Activated B cell treated with CpG ODN at 0.5 μM for 24 hours (primary cell): Measurements from ENCODE around the gene UQCRC1. TPM values are rescaled to one million over a fixed set of nuclear protein-coding genes. Genes with fewer than 3 reads are reported as not detected.

ENCODE experiments used
- ATAC-seq: fragments of 200-7000 bp; cut with Tn5 transposase; one replicate; pipeline ENCODE4 v1.10.0; 2021; ENCODE audit warnings: low read depth, mild to moderate bottlenecking, moderate library complexity
- CTCF ChIA-PET: fragments of 350-600 bp; sonication (Branson Sonifier 250); formaldehyde crosslinking; loops from one replicate; lab custom pipeline; 2021; ENCODE audit warnings: antibody characterized with exemption; lab: Charles Lee
- POLR2A ChIA-PET: fragments of 350-600 bp; sonication (Branson Sonifier 250); formaldehyde crosslinking; loops from one replicate; lab custom pipeline; 2021; ENCODE audit warnings: antibody characterized with exemption; lab: Charles Lee
- DNase-seq: peaks from one replicate; pipeline ENCODE4 v3.0.0; 2022
- H3K27ac Mint-ChIP-seq: one replicate; pipeline ENCODE4 v1.8.0; 2020; ENCODE audit warnings: mixed read lengths
- H3K27me3 Mint-ChIP-seq: one replicate; pipeline ENCODE4 v1.8.0; 2021; ENCODE audit warnings: mixed read lengths
- H3K36me3 Mint-ChIP-seq: one replicate; pipeline ENCODE4 v1.8.0; 2021; ENCODE audit warnings: low read depth, mixed read lengths
- H3K4me1 Mint-ChIP-seq: one replicate; pipeline ENCODE4 v1.8.0; 2021; ENCODE audit warnings: mixed read lengths
- H3K4me3 Mint-ChIP-seq: one replicate; pipeline ENCODE4 v1.8.0; 2020; ENCODE audit warnings: mild to moderate bottlenecking, mixed read lengths
- H3K9me3 Mint-ChIP-seq: one replicate; pipeline ENCODE4 v1.8.0; 2020; ENCODE audit warnings: mixed read lengths
- intact Hi-C: fragments of 100-400 bp; cut with micrococcal nuclease; formaldehyde crosslinking; loops from one replicate; pipeline ENCODE4 v1.15.1; 2024
- total RNA-seq: library from RNA; stranded (reverse); gene quantifications from 2 replicates; pipeline ENCODE4 v1.2.3, GENCODE V29; 2022
- TF ChIP-seq, protein P1 (sequence below): fragments of 200-600 bp; IDR thresholded peaks from one replicate; pipeline ENCODE4 v1.8.0; 2022; ENCODE audit warnings: antibody characterized with exemption, mild to moderate bottlenecking

UQCRC1 gene
- total RNA-seq, 1 donor from 2014 or later, result 117 TPM

DNA sequence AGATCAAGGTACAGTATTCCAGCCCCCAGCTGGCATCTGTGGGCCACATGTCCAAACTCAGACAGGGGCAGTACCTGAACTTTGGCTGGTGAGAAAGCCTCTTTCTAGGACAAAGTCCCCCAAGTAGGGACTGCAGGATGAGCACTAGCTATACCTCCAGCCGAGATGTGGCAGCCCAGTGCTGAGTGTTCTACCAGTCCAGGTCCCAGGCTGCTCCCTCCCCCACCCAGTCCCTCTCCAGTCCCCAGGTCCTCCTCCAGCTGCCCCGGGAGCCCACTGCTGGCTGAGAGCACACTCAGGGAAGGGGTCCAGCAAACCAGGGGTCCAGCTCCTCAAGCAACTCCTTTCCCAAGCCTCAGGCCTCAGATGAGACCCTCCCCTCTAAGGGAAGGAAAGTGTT is 24.3 kb upstream of the UQCRC1 start:
- no peak overlapping the region for H3K27ac Mint-ChIP-seq
- ChIA-PET CTCF (no interaction called here), POLR2A (interaction anchor here (0.7 kb wide), 1 partner anchor 161 kb away, joined by 7 read pairs; no protein-coding TSS in a partner anchor)
- peaks cover 15% of the 10 kb centered on the region for H3K4me1 Mint-ChIP-seq
- intact Hi-C loops, result no loop called here
- no peak for DNase-seq
- H3K9me3 Mint-ChIP-seq, result no peaks in the 10 kb centered on the region
- ATAC-seq, result no peak
- H3K27me3 Mint-ChIP-seq, result no peaks in the 10 kb centered on the region
- TF ChIP-seq, protein P1, sequence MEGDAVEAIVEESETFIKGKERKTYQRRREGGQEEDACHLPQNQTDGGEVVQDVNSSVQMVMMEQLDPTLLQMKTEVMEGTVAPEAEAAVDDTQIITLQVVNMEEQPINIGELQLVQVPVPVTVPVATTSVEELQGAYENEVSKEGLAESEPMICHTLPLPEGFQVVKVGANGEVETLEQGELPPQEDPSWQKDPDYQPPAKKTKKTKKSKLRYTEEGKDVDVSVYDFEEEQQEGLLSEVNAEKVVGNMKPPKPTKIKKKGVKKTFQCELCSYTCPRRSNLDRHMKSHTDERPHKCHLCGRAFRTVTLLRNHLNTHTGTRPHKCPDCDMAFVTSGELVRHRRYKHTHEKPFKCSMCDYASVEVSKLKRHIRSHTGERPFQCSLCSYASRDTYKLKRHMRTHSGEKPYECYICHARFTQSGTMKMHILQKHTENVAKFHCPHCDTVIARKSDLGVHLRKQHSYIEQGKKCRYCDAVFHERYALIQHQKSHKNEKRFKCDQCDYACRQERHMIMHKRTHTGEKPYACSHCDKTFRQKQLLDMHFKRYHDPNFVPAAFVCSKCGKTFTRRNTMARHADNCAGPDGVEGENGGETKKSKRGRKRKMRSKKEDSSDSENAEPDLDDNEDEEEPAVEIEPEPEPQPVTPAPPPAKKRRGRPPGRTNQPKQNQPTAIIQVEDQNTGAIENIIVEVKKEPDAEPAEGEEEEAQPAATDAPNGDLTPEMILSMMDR, result no peak
- H3K36me3 Mint-ChIP-seq, result peaks cover 2% of the 10 kb centered on the region
- H3K4me3 Mint-ChIP-seq, result no peak overlapping the region

DNA sequence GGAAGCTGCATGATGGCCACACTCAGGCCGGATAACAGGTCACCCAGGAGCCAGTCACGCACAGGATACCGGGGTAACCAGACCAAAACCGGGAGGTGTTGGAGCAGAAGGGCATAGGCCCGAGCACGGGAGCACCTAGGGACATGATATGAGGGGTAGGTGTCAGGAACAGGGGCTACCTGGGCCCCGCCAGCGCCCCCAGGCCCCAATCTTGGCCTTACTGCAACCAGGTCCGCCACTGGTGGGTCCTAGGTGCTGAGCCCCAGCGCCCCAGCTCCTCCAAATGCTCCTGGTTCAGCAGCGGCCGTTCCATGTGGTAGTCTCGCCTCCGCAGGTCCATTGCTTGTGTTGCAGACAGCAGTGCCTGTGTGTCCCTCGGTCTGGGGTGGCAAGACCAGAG is 23.8 kb upstream of the UQCRC1 start:
- ATAC-seq, result no peak
- ChIA-PET CTCF (no interaction called here), POLR2A (interaction anchor here (1.0 kb wide), 1 partner anchor 10 kb away, joined by 3 read pairs; no protein-coding TSS in a partner anchor)
- Mint-ChIP-seq H3K9me3 (no peaks in the 10 kb centered on the region), H3K36me3 (peaks cover 2% of the 10 kb centered on the region), H3K4me1 (peaks cover 15% of the 10 kb centered on the region), H3K27ac (no peak overlapping the region), H3K27me3 (no peaks in the 10 kb centered on the region), H3K4me3 (no peak overlapping the region)
- TF ChIP-seq, protein P1, result no peak
- intact Hi-C loops, result no loop called here
- no peak for DNase-seq

DNA sequence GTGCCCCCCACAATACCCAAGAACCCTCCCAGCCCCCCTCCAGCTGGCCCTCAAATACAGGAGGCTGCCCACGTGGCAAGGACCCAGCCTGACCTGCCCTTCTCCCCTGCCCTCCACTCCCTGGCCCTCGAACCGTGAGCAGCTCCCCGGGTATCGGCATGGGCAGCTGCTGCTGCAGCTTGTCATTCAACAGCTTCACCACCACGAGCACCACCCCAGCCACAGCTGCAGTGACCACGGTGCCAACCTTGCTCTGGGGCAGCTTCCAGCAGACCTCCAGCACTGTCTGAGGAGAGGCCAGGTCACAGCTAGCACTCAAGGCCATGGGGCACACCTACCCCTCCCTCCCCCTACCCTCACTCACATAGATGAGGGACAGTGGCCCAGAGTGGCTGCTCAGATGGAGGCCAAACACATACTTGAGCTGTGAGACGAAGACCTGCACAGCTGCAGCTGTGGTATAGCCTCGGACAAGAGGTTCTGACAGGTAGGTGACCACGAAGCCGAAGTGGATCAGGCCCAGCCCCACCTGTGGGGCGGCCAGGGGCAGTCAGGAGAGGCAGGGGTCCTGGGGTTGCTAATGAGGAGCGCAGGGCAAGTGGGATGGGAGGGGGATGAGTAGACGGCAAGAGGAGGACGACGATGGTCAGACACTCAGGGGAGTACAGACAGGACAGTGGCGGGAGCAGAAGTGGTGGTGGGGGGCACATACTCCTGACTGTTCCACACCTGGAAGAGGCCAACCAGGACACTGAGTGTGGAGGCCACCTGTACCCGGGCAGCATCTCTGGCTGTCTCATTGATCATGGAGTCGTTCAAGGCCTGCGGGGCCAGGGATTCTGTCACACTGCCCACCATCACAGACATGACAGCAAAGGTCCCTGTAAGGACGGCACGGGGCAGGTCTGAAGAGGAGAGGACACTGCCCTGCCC is 22.3 kb upstream of the UQCRC1 start:
- no peak overlapping the region for H3K27ac Mint-ChIP-seq
- no peak overlapping the region for H3K4me3 Mint-ChIP-seq
- ChIA-PET CTCF (no interaction called here), POLR2A (interaction anchor here (1.0 kb wide), 1 partner anchor 72 kb away, joined by 3 read pairs; no protein-coding TSS in a partner anchor)
- intact Hi-C loops, result no loop called here
- no peaks in the 10 kb centered on the region for H3K27me3 Mint-ChIP-seq
- ATAC-seq (no peak), DNase-seq (no peak)
- TF ChIP-seq, protein P1, result no peak
- peaks cover 15% of the 10 kb centered on the region for H3K4me1 Mint-ChIP-seq
- H3K9me3 Mint-ChIP-seq, result no peaks in the 10 kb centered on the region
- peaks cover 7% of the 10 kb centered on the region for H3K36me3 Mint-ChIP-seq

DNA sequence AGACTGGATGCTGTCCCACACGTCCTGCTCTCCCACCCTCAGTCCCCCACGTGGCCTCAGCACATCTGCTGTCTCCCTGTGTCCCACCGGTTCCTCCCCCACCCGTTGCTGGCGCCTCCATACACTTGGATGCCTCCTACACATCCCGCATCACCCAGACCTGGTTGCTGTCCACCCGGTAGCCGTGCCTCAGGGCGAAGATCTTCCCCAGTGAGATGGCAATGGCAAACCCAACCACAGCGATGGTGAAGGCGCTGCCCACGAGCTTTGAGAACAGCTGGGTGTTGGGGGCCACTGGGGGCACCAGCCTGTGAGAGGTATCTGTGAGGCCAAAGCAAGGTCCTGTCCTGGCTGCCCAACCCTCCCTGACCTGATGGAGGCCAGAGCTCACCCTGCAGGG is 21.4 kb upstream of the UQCRC1 start:
- H3K27ac Mint-ChIP-seq, result no peak overlapping the region
- ChIA-PET CTCF (no interaction called here), POLR2A (no interaction called here)

DNA sequence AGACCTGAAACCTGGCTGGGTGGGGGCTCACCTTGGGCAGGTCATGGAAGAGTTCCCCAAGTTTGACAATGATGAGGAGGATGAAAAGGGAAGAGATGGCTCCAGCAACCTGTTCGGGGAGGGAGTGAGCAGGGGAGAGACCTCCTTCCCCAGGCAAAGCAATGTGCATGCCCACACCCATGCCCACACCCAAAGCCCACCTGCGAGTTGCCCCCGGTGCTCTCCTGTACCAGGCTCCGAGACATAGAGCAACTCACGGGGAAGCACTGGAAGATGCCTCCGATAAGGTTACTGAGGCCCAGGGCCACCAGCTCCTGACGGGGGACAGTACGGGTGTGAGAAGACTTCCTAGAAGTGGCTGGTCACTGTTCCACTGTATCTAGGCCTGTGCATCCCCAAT is 21.0 kb upstream of the UQCRC1 start:
- Mint-ChIP-seq H3K36me3 (peaks cover 9% of the 10 kb centered on the region), H3K27me3 (no peaks in the 10 kb centered on the region), H3K4me1 (peaks cover 6% of the 10 kb centered on the region), H3K4me3 (no peak overlapping the region), H3K9me3 (no peaks in the 10 kb centered on the region), H3K27ac (no peak overlapping the region)
- CTCF ChIA-PET, result no interaction called here
- no peak for DNase-seq
- POLR2A ChIA-PET, result no interaction called here
- intact Hi-C loops, result no loop called here
- ATAC-seq, result no peak
- TF ChIP-seq, protein P1, result no peak

More for the DNA sequence above, 21.4 kb upstream of the UQCRC1 start:
- H3K4me1 Mint-ChIP-seq, result peaks cover 10% of the 10 kb centered on the region
- ATAC-seq (no peak), DNase-seq (no peak)
- H3K36me3 Mint-ChIP-seq, result peaks cover 9% of the 10 kb centered on the region
- H3K27me3 Mint-ChIP-seq, result no peaks in the 10 kb centered on the region
- TF ChIP-seq, protein P1, result no peak
- H3K4me3 Mint-ChIP-seq, result no peak overlapping the region
- H3K9me3 Mint-ChIP-seq, result no peaks in the 10 kb centered on the region
- intact Hi-C loops, result no loop called here
